Activated CD4-positive, CD25-positive, alpha-beta regulatory T cell treated with anti-CD3 and anti-CD28 coated beads, Interleukin-2, amount 50 U/mL, for 24 hours (primary cell): ENCODE data around the gene LHB.
"Not testable (repeated sequence)": the region's sequence is repeated elsewhere in the genome, so short reads cannot be mapped to it uniquely, and the experiment has no call there.

Experiments used
- ATAC-seq, 2 donors: fragments of 150-1000 bp; cut with Tn5 transposase; one replicate each; pipeline ENCODE4 v1.10.0; 2021; ENCODE audit warnings: mild to moderate bottlenecking in 1 of 2, moderate library complexity in 1 of 2

The LHB gene

DNA sequence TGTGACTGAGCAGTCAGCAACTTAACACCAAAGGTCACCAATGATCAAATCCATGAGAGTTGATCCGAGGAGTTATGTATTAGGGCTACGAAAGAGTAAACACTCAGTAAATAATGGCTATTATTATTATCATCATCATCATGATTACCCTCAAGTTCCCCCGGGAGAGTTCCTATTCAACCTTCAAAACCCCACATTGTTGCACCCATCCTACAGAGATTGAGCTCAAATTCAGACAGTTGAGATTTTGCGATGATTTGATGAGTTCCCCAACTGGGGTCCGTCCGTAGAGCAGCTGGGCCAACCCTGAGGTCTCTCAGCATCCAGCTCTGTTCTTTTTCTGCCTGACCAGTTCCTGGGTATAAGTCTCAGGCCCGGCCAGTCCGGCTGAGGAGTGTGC, 21.2 kb upstream of the LHB start:
- not testable (repeated sequence) for ATAC-seq

DNA sequence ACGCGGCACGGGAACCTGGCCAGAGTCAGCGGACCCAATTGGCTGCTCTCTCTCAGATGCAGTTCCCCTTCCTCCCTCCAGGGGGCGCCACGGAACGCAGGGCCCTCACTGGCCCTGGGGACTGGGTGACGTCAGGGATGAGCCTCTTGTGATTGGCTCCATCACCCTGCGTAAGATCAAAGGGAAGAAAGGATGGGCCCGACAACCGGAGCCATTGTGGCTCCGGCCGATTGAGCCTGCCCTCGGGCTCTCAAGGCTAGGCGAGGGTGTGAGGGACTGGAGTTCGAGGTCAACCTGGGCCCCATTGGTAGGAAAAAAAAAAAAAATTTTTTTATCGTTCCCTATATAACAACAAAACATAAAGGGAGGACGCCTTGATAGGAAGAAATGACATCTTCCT, 19.9 kb upstream of the LHB start, which contains the start of gene CGB1:
CGB1 (minus strand) TSS at position 81 of the 400 bp plus-strand sequence. CDS start 184 bp downstream, outside the sequence.
- peak in 1 of 2 donors; percentile 17 for ATAC-seq

DNA sequence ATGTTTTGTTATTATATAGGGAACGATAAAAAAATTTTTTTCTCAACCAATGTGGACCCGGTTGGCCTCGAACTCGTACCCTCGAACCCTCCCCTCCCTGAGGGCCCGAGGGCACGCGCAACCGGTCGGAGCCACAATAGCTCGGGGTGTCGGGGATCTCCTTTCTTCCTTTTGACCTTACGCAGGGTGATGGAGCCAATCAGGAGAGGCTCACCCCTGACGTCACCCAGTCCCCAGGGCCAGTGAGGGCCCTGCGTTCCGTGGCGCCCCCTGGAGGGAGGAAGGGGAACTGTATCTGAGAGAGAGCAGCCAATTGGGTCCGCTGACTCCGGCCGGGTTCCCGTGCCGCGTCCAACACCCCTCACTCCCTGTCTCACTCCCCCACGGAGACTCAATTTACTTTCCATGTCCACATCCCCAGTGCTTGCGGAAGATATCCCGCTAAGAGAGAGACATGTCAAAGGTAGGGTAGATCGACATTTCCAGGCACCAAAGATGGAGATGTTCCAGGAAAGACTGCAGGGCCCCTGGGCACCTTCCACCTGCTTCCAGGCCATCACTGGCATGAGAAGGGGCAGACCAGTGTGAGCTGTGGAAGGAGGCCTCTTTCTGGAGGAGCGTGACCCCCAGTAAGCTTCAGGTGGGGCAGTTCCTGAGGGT, 14.9 kb upstream of the LHB start, which contains the start of gene CGB2:
CGB2 (plus strand) TSS at position 249 of the 660 bp plus-strand sequence; CDS start at position 455, 206 bp downstream.
- ATAC-seq, result peak in 1 of 2 donors; percentile 67

DNA sequence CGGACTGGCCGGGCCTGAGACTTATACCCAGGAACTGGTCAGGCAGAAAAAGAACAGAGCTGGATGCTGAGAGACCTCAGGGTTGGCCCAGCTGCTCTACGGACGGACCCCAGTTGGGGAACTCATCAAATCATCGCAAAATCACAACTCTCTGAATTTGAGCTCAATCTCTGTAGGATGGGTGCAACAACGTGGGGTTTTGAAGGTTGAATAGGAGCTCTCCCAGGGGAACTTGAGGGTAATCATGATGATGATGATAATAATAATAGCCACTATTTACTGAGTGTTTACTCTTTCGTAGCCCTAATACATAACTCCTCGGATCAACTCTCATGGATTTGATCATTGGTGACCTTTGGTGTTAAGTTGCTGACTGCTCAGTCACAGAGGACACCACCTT, 13.4 kb upstream of the LHB start:
- ATAC-seq, result not testable (repeated sequence)

DNA sequence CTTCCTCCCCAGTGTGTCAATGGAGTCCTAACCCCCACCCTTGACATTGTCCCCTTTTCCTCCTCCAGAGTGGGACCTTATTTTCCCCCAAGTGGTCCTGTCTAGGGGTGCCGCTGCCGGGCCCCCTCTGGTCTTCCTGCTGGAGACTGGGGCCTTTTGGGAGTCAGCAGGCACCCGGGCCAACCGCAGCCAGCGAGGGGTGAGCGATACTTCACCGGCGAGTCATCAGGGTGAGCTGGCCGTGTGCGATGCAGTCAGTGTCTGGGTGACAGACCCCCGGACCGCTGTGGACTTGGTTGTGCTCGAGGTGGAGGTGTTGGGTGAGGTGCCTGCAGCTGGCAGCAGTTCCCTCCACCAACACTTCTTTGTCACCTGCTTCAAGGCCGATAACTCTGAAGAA, 12.9 kb upstream of the LHB start:
- ATAC-seq, result not testable (repeated sequence)

DNA sequence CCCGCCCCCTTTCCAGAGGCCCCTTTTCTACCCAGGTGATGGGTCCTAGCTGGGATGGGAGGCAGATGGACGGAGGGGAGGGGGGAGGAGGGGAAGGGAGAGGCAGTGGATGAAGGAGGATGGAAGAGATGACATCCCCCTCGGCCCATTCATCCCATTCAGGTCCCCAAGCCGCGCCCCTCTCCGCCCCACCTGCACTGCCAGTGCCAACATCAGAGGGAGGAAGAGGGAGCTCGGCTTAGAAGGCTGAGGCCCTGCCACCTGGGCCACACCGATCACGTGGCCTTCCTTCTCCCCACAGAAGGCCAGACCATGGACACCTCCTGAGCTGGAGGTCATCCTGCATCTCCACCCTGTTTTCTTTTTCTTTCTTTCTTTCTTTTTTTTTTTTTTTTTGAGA, 11.8 kb upstream of the LHB start:
- ATAC-seq, result not testable (repeated sequence)

DNA sequence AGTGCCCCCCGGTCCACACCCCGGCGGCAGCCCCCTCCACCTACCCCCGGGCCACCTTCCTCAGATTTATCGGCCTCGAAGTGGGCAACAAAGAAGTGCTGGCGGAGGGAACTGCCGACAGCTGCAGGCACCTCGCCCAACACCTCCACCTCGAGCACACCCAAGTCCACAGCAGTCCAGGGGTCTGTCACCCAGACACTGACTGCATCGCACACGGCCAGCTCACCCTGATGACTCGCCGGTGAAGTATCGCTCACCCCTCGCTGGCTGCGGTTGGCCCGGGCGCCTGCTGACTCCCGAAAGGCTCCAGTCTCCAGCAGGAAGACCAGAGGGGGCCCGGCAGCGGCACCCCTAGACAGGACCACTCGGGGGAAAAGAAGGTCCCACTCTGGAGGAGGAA, 8.7 kb upstream of the LHB start:
- not testable (repeated sequence) for ATAC-seq

DNA sequence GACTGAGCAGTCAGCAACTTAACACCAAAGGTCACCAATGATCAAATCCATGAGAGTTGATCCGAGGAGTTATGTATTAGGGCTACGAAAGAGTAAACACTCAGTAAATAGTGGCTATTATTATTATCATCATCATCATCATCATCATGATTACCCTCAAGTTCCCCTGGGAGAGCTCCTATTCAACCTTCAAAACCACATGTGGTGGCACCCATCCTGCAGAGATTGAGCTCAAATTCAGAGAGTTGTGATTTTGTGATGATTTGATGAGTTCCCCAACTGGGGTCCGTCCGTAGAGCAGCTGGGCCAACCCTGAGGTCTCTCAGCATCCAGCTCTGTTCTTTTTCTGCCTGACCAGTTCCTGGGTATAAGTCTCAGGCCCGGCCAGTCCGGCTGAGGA, 8.2 kb upstream of the LHB start:
- ATAC-seq, result not testable (repeated sequence)

DNA sequence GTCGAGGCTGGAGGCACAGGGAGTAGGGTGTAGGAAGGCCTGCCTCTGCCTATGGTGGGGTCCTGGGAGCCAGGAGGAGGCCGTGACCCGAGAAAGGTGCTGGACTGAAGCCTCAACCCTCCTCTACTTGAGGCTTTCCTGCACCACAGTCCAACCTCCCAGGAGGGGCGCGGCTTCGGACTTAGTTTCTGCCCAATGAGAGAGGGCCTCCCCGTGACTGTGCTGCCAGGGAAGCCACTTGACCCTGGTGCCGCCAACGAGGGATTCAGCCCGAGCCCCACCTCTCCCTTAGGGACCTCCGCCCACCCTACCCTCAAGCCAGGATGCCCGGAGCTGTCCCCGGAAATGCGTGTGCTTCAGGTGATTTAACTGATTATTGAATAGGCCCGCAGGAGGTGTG, 7.3 kb upstream of the LHB start, which contains the start of gene CGB3:
CGB3 (minus strand) TSS at position 101 of the 400 bp plus-strand sequence. CDS start 362 bp downstream, outside the sequence.
- ATAC-seq, result not testable (repeated sequence)

DNA sequence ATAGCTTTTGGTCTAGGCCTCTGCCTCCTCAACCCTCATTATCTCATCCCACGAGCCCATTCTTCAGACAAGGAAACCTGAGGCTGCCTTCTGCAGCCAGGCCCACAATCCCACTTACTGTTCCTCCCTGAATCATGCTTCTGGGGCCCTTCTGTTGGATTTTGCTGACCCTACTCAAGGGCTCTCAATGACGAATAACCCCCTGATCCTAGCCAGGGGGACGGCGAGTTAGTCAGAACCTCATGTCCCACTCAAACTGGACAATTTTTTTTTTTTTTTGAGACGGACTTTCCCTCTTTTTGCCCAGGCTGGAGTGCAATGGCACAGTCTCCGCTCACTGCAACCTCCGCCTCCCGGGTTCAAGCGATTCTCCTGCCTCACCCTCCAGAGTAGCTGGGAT, 5.2 kb upstream of the LHB start:
- ATAC-seq, result no peak

DNA sequence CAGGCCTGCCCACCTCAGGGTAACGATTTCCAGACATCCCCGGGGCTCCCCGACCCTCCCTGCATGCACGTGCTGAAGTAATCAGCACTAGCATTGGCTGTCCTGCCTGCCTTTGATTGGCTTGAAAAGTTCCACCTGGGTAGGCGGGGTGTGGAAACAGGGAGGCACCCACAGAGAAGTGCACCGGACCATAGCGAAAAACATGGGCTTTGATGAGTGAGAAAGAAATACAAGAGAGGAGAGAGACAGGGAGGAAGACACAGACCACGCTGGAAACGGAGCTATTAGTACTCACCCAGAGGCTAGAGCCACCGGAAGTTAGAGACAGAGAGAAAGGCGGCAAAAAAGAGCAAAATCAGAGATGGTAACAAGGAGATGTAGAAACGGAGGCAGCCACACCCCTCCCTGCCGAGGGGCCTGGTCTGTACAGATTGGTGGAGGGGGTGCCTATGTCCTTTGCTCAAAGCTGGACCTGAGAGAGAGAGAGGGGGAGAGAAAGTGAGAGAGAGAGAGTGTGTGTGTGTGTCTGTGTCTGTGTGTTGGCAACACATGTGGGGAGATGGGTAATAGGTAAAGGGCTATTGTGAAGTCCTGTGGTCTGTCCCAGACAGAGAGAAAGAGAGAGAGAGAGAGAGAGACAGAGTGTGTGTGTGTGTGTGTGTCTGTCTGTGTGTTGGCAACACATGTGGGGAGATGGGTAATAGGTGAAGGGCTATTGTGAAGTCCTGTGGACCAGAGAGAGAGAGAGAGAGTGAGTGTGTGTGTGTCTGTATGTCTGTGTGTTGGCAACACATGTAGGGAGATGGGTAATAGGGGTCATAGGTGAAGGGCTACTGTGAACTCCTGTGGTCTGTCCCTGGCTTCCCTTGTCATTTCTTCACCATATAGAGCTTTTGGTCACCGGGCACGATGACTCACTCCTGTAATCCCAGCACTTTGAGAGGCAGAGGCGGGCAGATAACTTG, 4.3 kb upstream of the LHB start:
- no peak for ATAC-seq

DNA sequence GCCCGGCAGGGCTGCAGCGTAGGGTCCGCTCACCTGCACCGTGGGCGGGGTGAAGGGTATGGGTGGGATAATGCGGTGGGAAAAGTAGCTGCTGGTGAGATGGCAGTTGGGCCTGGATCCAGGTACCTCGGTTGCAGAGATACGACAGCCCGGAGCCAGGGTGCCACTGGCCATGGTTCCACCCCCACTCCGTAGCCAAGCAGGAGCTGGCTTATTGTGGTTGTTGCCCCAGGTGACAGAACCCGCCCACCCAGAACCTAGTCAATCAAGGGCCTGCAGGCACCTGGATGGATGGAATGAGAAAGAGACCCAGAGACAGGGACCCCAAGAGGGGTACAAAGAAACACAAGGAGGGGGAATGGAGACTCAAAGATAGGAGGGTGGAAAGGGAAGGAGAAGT, 3.5 kb upstream of the LHB start:
- no peak for ATAC-seq

DNA sequence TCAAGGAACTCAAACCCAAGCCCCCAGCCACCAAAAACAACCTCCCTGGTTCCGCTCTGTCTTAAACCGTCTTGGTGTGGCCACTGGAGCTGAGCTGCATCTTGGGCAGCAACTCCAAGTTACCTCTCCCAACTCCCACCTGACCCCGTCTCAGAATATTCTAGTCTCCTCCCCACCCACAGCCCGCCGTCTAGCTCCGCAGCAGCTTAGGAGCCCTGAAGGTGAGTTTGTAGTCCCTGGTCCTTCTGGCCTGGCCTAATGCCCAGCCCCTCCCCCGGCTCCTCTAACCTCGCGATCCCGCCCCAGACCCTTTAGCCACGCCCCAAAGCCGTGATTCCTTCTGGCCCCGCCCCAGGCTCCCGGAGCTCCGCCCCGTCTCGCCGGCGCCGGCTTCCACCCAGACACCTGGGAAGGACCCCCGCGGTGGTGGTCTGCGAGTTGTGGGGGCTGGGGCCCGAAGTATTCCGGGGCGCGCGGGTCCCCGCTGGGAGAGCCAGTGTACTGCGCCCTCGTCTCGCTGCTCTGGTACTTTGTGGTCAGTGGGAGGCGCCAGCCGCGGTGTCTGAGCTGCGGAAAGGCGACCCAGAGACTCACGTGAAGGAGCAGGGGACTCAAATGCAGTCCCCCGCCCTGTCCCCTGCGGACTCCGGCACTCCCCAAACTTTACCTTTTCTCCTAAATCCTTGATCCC, 2.5 kb upstream of the LHB start:
- peak; percentile 40 to 44 for ATAC-seq

DNA sequence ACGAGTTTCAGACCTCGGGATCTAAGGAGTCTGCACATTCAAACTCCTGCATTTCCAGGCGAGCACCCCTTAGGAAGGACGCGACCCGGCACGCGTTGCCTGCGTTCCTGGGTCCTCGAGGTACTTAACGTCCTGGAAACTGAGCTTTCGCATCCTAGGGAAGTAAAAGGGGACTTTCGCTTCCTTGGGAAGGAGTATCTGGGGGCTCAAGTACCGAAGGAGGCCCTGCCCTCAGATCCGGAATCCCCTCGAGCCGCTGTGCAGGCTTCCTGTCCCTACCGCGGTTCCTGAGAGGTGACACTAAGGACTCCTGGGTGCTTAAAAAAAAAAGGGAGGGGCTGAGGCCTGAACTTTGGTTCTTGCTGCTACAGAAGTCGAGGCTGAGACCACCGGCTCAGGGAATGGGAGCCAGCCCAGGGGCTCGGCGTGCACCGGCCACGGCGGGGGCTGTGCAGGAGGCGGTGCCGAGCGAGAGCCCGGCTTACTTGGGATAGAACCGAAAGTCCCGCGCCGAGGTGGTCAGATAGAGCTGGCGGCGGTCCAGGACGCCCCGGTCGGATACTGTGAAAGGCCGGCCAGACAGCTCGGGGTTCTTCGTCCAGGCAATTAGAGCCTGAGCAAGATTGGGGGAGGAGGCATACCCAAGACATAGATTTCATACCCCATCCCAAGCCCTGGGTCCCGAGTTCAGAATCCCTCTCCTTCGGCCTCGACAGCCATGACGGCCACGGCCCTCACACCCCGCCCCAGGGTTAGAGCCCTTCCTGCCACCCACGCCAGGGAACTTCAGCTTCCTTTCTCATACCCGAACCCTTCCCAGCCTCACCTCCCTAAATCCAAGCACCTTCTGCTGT, 1.7 kb upstream of the LHB start:
- ATAC-seq, result not testable (repeated sequence)

DNA sequence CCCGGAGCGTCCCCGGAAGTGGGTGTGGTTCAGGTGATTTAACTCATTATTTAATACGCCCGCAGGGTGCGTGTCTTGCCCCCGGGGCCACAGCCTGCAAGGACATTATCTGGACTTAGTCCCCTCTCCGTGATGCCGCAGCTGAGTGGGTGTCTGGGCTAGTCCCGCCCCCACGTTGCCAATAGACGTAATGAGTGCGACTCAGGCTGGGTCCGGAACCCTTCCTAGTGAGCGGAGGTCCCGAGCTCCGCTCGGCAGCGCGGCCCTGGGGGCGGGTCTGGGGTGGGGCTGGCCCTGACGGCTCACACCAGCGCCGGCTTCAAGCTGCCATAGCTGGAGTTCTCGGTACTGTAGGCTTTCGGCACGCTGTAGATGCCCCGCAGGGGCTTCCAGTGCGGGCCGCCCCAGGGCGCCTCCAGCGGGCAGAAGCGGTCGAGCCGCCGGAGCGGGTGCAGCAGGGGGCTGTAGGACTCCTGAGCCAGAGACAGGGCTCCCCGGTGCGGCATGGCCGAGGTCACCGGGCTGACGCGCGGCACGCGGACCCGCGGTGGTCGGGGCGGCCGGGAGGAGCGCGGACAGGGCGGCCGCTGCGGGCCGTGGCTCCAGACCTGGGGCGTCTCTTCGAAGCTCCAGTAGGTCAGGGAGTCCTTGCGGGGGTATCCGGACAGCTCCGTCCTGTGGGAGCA, 918 bp upstream of the LHB start:
- peak; percentile 80 to 82 for ATAC-seq

DNA sequence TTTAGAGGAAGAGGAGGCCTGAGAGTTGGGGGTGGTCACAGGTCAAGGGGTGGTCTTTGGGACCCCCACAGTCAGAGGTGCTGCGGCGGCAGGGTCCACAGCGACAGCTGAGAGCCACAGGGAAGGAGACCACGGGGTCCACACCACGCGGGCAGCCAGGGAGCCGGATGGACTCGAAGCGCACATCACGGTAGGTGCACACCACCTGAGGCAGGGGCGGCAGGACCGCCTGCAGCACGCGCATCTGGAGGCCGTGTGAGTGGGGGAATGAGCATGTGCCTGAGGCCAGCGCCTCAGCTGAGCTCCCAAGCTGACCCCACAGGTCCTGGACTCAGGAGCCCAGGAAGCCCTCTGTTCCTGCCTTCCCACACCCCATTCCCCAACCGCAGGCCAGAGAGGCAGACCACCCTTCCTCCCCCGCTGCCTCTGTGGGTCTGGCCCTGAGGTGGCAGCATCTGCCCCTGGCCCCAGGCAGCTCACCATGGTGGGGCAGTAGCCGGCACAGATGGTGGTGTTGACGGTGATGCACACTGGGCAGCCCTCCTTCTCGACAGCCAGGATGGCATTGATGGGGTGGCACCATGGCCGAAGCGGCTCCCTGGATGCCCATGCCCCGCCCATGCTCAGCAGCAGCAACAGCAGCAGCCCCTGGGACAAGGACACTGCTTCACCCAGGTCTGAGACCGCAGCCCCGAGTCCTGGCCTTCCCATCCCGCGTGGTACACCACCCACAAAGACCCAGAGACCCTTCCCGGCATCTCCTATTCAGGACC, 638 bp downstream of the LHB start:
- no peak for ATAC-seq

DNA sequence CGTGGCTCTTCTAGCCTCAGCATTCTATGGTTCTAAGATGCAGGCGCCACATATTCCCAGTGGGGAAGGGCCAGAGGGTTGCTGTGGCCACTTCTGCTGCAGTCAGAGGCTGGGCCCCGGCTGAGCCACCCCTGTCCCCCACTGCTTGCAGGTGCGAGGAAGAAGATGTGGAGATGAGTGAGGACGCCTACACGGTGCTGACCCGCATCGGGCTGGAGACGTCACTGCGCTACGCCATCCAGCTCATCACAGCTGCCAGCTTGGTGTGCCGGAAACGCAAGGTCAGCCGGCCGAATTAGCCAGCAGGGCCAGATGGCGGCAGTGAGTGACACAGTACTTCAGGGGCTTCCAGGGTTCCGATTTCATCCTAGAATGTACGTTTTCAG, 2.0 kb downstream of the LHB start:
- no peak for ATAC-seq

DNA sequence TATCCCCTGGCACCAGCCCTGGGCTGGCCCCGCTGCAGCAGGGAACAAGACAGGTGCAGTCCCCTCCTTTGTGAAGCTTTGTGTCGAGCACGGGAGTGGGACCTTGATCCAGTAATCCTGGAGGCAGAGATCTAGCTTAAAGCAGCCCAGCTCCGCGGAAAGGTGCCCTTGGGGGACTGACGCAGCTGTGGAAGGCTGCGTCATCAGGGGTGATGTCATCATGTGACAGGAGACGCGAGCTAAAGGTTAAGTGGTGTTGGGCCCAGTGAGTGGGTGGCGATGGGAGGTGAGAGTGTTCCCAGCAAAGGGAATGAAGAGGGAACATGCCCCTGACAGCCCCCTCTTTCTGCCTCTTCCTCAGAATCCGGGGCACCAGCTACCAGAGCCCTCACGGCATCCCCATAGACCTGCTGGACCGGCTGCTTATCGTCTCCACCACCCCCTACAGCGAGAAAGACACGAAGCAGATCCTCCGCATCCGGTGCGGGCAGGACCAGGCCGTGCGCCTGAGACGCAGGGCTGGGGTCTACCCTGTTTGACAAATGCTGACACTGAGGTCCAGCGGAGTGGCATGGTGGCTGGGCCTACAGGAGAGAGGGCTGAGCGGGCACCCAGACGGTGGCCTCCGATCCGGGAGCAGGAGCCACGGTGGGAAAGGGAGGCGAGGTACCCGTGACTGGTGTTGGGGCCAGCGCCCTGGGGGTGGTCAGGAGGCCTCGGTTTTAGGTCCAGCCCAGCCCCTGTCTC, 2.6 kb downstream of the LHB start:
- ATAC-seq, result no peak

DNA sequence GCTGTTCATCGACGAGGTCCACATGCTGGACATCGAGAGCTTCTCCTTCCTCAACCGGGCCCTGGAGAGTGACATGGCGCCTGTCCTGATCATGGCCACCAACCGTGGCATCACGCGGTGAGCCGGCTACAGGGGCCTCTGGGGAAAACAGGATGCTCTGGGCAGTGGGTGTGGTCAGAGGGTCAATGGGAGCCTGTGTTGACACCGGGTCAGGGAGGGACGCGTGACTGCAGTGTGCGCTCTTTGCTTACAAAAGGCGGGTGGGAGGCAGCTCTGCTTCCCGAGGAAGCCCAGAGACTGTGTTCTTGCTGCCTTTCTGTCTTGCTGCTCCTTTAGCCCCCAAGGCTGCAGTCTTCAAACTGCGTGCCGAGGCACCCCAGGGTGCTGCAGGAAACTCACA, 5.7 kb downstream of the LHB start:
- no peak for ATAC-seq

DNA sequence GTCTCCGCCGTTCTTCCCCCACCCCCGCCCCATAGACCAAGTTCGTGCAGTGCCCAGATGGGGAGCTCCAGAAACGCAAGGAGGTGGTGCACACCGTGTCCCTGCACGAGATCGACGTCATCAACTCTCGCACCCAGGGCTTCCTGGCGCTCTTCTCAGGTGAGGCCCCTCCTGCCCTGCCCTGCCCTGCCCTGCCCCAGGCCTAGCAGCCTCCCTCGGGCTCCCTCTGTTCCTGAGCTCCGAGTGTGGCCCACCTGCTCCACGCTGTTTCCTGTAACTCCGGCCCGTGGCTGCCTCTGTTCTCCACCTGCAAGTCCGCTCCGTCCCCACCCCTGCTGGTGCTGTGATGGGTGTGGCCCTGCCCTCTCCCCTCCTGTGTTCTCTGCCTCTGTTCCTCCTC, 6.4 kb downstream of the LHB start:
- ATAC-seq, result no peak
